ENCODE results near the gene CDH26.

CDH26 gene

DNA sequence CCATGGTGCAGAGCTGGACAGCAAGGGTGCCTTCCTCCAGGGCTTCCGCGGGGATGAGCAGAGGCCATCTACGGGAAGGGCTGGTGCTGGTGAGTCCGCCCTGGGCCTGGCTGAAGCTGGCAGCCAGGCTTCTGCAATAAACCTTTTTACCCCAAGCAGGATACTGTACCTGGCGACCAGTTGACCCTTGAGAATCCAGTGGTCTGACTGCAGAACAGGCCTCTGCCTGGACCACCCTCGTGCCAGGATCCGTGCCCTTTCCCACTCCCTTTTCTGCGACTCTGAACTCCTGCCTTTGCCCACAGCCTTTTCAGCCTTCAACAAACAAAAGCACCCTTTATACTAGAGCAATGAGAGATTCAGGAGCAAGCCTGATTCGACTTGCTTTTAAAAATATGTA is 18.9 kb downstream of the CDH26 start:
- DNase-seq (ENCODE audit: low read depth) = no peak
- TF ChIP-seq CTCF (IDR thresholded peaks at IDR 0.05; ENCODE audit: low read depth, low read length, missing control alignments) = no peak

GRCh38 chr20:59983076-59983475 is 24.9 kb downstream of the CDH26 start:
- TF ChIP-seq CTCF (IDR thresholded peaks at IDR 0.05; ENCODE audit: low read depth, low read length, missing control alignments) = no peak
- no peak overlapping the region for H3K4me3 ChIP-seq (ENCODE audit: low read depth, low read length)
- DNase-seq (ENCODE audit: low read depth) = no peak

More for the DNA sequence above, 18.9 kb downstream of the CDH26 start:
- H3K4me3 ChIP-seq (ENCODE audit: low read depth, low read length) = no peak overlapping the region

GRCh38 chr20:59984541-59984940 is 26.3 kb downstream of the CDH26 start:
- no peak for TF ChIP-seq CTCF (IDR thresholded peaks at IDR 0.05; ENCODE audit: low read depth, low read length, missing control alignments)
- no peak overlapping the region for H3K4me3 ChIP-seq (ENCODE audit: low read depth, low read length)
- DNase-seq (ENCODE audit: low read depth) = no peak

DNA sequence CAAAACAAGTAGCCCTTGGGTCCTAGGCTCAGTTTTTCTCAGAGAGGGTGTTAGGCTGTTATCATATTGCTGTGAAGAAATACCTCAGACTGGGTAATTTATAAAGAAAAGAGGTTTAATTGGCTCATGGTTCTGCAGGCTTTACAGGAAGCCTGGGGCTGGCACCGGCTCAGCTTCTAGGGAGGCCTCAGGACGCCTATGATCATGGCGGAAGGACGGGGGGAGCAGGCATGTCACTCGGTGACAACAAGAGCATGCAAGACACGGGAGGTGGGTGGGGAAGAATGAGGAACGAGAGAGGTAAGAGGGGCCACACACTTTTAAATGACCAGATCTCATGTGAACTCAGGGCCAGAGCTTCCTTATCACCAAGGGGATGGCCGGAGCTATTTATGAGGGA is 26.9 kb downstream of the CDH26 start:
- TF ChIP-seq CTCF (IDR thresholded peaks at IDR 0.05; ENCODE audit: low read depth, low read length, missing control alignments) = no peak
- no peak for DNase-seq (ENCODE audit: low read depth)

GRCh38 chr20:59985864-59986263 is 27.6 kb downstream of the CDH26 start:
- no peak overlapping the region for H3K4me3 ChIP-seq (ENCODE audit: low read depth, low read length)
- TF ChIP-seq CTCF (IDR thresholded peaks at IDR 0.05; ENCODE audit: low read depth, low read length, missing control alignments) = peak; percentile 40
- no peak for DNase-seq (ENCODE audit: low read depth)

More for the DNA sequence above, 26.9 kb downstream of the CDH26 start:
- no peak overlapping the region for H3K4me3 ChIP-seq (ENCODE audit: low read depth, low read length)

GRCh38 chr20:59987135-59987534 is 28.9 kb downstream of the CDH26 start:
- DNase-seq (ENCODE audit: low read depth) = no peak
- TF ChIP-seq CTCF (IDR thresholded peaks at IDR 0.05; ENCODE audit: low read depth, low read length, missing control alignments) = no peak
- no peak overlapping the region for H3K4me3 ChIP-seq (ENCODE audit: low read depth, low read length)

DNA sequence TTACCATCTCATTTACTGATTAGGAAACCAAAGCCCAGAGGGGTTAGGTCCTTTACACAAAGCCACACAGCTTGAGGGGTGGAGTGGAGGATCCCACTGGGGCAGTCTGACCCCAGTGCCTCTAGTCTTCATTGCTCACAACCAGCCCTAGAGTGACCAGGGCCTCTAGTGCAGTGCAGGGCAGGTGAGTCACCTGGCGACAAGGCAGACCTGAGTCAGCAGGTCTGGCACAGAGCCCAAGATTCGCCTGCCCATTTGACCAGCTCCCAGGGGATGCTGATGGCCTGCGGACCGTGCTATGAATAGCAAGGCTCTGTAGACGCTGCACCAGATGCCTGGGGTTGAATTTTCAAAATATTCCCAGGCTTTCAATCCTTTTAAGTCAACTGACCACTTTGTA is 29.9 kb downstream of the CDH26 start:
- DNase-seq (ENCODE audit: low read depth) = no peak
- no peak overlapping the region for H3K4me3 ChIP-seq (ENCODE audit: low read depth, low read length)
- no peak for TF ChIP-seq CTCF (IDR thresholded peaks at IDR 0.05; ENCODE audit: low read depth, low read length, missing control alignments)

Data from GM12864 (cell line).